AG09309 (cell line): ENCODE results near the gene ARNT2.

Experiments
- DNase-seq: peaks from one replicate; pipeline ENCODE4 v3.0.0-alpha.2; 2010; ENCODE audit warnings: low read depth
- H3K4me3 ChIP-seq: 2 replicates; pipeline ENCODE4 v1.5.1; 2011; ENCODE audit warnings: mild to moderate bottlenecking, low read depth, low read length, moderate library complexity; ENCODE audit not compliant: control insufficient read depth
- CTCF ChIP-seq: IDR thresholded peaks from 2 replicates; pipeline ENCODE4 v1.5.1; 2011; ENCODE audit warnings: mild to moderate bottlenecking, low read depth, low read length, inconsistent platforms; ENCODE audit not compliant: insufficient read depth, control insufficient read depth; ENCODE audit errors: missing control alignments

The ARNT2 gene

GRCh38 chr15:80582816-80583423, 178.7 kb downstream of the ARNT2 start:
- no peak for TF ChIP-seq CTCF
- H3K4me3 ChIP-seq = no peak overlapping the region
- DNase-seq = no peak

- TF ChIP-seq CTCF = no peak
- DNase-seq = no peak
- no peak overlapping the region for H3K4me3 ChIP-seq
These were observed 180.4 kb downstream of the ARNT2 start for GRCh38 chr15:80584561-80584964.

- no peak overlapping the region for H3K4me3 ChIP-seq
- TF ChIP-seq CTCF = no peak
- DNase-seq = no peak
These were observed 180.9 kb downstream of the ARNT2 start for GRCh38 chr15:80584973-80585525.

GRCh38 chr15:80585544-80586018, 181.4 kb downstream of the ARNT2 start:
- no peak for TF ChIP-seq CTCF
- H3K4me3 ChIP-seq = no peak overlapping the region
- no peak for DNase-seq

GRCh38 chr15:80586161-80586560, 182.0 kb downstream of the ARNT2 start:
- TF ChIP-seq CTCF = no peak
- DNase-seq = no peak
- no peak overlapping the region for H3K4me3 ChIP-seq

GRCh38 chr15:80587007-80587406, 182.8 kb downstream of the ARNT2 start:
- TF ChIP-seq CTCF = no peak
- DNase-seq = no peak
- H3K4me3 ChIP-seq = no peak overlapping the region
